NCI-H1417 (cell line): Measurements from ENCODE around the gene EIF6.

Experiments used
- DNase-seq, 3 experiments: peaks; one replicate each; lab custom pipeline; 2025; lab: John Stamatoyannopoulos, UW

EIF6 gene

GRCh38 chr20:35314816-35315631 lies 30.5 kb upstream of the EIF6 start:
- DNase-seq = no peak

- no peak for DNase-seq
Observed at GRCh38 chr20:35312318-35312717, 27.7 kb upstream of the EIF6 start.

DNA sequence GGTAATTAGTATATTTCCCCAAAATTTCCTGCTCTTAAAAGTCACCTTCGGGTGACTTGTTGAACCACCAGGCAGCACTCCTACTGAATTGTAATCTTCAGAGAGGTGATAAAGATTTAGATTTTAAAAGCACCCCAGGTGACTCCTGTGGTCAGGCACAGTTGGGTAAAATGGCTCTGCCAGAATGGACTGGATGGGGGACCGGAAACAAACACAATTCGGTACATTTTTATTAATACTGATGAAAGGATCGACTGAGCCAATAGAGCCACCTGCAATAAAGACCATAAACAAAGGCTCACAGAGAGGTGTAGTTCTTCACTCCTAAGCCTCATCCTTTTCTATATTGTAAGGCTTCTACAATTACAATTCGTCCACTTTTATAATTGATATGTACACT lies 27.2 kb upstream of the EIF6 start:
- no peak for DNase-seq

DNA sequence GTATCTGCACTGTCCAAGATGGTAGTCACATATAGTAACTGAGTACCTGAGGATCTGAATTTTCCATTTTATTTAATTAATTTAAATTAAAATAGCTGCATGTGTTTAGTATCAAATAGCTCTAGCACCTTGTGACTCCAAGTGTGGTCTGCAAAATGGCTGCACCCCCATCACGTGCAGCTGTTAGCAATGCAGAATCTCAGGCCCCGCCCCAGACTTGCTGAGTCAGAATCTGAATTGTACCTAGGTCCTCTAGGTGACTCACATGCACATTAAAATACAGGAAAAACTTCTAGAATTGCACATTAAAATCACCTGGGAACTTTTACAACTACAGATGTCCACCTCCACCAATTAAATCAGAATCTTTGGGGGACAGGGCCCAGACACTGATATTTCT lies 26.8 kb upstream of the EIF6 start:
- no peak for DNase-seq

- DNase-seq = no peak
Observed at GRCh38 chr20:35307666-35308653, 23.4 kb upstream of the EIF6 start.

- DNase-seq = peak; percentile 2 to 62 (median 25)
Observed at GRCh38 chr20:35306931-35307517, 22.5 kb upstream of the EIF6 start.

- DNase-seq = no peak
Observed at GRCh38 chr20:35305682-35306556, 21.3 kb upstream of the EIF6 start.

DNA sequence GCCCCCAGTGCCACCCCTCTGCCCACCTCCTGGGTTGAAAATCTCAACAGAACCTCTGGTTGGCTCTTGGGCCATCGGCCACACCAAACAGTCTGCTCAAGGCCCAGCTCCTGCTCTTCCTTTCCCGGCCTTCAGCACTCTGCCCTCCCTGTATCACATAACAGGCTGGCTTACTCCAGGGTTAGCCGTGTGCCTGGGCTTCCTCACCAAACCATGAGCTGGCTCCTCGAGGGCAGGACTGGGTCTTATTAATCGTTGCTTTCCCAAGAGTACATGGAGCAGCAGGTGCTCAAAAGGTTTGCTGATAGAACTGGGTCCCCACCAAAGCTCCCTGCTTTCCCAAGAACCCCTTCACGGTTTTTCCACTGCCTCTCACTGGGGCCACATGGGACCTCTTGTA lies 20.4 kb upstream of the EIF6 start:
- no peak for DNase-seq

GRCh38 chr20:35303735-35304491 lies 19.3 kb upstream of the EIF6 start:
- DNase-seq = peak; percentile 68 to 90 (median 74)

- no peak for DNase-seq
Observed at GRCh38 chr20:35303382-35303734, 18.8 kb upstream of the EIF6 start.

GRCh38 chr20:35302421-35303335 lies 18.1 kb upstream of the EIF6 start:
- peak in 2 of 3 experiments; percentile 45 to 83 for DNase-seq

DNA sequence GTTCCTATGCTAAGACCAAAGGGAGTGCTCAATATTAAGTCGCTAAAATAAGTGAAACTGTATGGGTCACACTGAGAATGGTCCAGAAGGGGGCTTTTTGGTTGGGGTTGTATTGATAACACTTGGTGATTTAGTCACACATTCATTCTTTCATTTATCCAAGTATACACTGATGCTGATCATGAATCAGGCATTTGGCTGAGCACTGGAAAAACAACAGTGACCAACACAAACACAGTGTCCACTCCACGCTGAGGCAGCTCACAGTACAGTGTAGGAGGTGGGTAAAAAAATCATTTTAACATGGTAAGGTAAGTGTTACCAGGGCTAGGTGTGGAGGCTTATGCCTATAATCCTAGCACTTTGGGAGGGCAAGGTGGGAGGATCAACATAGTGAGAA lies 16.9 kb upstream of the EIF6 start:
- DNase-seq = no peak

GRCh38 chr20:35300469-35301262 lies 16.1 kb upstream of the EIF6 start:
- DNase-seq = no peak

DNA sequence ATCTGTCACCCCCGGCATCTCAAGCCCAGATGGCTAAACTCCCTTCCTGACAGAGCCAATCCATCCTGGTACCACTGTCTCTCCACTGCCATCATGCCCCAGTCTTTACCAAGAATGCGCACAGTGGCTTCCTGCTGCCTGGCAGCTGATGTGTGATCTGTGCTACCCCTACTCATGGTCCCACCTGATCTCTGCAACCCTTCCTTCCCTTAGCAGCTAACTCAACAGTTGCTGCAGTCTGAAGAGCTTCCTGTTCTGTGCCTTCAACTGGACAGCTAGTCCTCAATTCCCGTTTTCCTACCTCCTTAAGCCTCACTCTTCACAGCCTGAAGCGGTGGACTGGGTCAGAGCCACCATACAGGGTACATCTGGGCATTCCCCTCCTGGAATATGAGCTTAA lies 15.2 kb upstream of the EIF6 start:
- DNase-seq = no peak

GRCh38 chr20:35298264-35298663 lies 13.7 kb upstream of the EIF6 start:
- DNase-seq = no peak

GRCh38 chr20:35297740-35298139 lies 13.2 kb upstream of the EIF6 start:
- no peak for DNase-seq

- no peak for DNase-seq
Observed at GRCh38 chr20:35297155-35297554, 12.6 kb upstream of the EIF6 start.

- peak in 2 of 3 experiments; percentile 74 to 95 for DNase-seq
Observed at GRCh38 chr20:35296101-35296554, 11.6 kb upstream of the EIF6 start.

DNA sequence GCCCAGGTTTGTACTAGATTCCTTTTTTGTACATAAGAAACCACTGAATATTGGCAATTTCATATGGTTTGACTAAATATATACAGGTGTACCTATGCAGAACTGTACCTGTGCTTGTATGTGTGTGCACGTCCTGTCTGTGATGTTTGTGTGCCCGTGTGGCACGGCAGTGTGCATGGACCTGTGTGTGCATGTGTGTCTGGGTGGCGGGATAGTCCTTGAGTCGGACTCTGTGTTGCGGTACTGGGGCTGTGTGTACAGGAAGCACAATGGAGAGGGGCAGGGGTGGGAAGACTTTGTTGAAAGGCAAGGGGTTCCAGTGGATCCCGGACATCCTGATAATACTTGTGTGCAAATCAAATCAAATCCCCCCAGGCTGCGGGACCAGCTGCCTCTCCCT lies 11.1 kb upstream of the EIF6 start:
- DNase-seq = no peak
